HG03175 (cell line): ENCODE results near the gene CLEC16A.

Source experiments
- ATAC-seq: cut with Tn5 transposase; IDR thresholded peaks from one replicate; pipeline ENCODE4 v1.9.1; 2021; ENCODE audit warnings: mild to moderate bottlenecking, moderate library complexity; ENCODE audit not compliant: unreplicated experiment

Gene CLEC16A

GRCh38 chr16:11133344-11133943 is 189.1 kb downstream of the CLEC16A start:
- no peak for ATAC-seq

- ATAC-seq, result no peak
These were observed 190.5 kb downstream of the CLEC16A start for GRCh38 chr16:11134722-11135463.

GRCh38 chr16:11135464-11135973 is 191.2 kb downstream of the CLEC16A start:
- no peak for ATAC-seq

DNA sequence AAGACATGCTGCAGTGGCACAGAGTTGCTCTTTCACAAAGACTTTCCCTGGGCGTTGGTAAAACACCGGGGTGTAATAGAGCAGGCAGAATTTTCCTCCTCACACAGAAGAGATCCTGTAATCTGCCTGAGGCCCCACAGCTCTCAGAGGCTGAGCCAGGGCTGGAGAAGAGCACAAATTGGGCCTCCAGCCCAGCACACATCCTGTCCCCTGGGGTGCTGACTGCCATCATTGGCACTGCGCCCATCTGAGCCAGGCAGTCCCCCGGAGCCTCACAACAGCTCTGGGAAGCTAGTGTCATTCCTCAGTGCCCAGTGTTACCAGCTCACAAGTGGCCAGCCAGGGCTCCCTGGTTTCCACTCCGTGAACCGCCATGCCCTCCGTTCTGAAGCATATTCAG is 192.2 kb downstream of the CLEC16A start:
- ATAC-seq, result no peak

- no peak for ATAC-seq
These were observed 193.8 kb downstream of the CLEC16A start for GRCh38 chr16:11138022-11138768.

DNA sequence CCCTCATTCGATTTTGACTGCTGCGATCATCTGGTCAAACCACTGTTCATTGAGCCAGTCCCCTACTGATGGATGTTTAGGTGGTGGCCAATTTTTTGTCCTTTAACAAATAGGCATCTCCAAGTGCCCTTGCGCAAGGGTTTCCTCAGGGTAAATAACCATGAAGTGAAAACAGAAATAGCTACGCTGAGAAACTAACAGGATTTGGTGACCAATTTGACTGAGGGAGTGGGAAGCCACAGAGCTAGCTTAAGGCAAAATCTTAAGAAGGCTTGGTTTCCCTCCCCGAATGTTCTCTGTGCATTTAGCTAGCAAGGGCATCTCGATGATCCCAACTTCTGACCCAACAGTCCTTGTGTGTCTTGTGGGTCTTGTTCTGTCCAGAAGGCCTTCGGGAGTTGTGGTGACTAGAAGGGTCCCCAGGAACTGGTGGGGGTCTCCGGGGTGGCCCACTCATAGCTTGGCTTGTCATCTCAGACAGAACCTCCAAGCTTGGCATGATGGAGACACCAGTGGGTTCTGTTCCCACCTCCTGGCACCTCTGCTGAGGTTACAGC is 194.5 kb downstream of the CLEC16A start:
- ATAC-seq, result no peak

DNA sequence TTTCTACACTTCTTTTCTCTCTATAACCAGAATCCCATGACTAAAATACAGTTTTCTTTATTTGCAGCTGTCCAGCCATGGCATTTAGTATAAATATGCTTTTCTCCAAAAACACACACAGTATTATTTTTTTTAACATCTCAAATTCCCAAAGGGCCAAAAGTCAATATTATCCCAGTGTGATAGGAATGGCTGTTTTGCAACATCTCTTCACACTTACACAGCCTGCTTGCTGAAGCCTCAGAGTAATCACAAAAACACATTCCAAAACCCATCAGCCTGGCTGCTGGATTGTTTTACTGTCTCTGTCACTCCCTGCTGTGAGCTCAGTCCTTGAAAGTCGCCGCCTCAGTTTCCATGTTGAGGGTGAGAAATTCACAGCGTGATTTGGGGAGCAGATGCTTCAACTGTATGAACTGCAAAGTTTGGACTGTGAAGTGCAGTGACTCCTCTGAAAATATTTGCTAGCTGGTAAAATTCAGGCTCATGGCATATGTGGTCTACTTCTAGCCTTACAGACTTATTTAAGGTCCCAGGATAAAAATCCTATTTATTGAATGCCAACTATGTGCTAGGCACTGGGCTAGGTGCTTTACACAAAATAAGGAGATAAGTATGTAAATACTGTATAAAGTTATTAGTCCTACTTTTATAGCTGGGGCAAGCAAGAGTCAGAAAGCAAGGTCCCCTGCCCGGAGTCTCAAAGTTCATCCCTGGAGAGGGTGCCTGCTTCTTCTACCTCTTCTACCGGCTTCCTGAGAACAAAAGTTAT is 195.1 kb downstream of the CLEC16A start:
- no peak for ATAC-seq

DNA sequence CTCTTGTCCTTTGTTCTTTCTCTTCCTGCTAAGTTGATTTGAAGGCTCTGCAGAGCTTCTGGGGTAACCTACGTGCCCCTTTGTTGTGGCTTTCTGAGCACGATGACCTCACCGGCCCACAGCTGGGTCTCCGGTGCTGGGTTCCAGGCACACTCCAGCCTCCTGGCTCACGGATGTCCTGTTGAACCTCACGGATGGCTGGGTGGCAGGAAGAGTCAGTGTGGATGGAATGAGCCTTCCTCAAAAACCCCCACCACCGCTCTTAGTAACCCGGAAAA is 195.7 kb downstream of the CLEC16A start:
- no peak for ATAC-seq

- ATAC-seq, result no peak
These were observed 196.1 kb downstream of the CLEC16A start for GRCh38 chr16:11140466-11140865.

DNA sequence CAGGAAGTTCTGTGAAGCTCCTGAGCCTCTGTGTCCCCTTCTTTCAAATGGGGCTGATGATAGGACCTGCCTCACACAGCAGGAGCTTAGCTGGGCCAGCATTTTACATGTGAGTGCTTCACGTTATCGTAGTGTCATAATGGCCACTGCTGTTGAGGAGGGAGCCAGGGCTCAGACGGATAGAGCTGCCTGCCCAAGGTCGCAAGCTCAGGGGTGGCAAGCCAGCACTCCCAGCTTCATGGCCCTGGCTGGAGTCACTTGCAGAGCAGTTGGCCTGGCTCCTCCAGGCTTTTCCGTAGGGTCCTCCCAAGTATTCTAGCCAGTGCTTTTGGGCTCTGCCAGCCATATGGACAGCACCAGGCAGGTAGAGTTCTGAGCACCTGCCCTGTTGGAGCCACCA is 196.5 kb downstream of the CLEC16A start:
- no peak for ATAC-seq

DNA sequence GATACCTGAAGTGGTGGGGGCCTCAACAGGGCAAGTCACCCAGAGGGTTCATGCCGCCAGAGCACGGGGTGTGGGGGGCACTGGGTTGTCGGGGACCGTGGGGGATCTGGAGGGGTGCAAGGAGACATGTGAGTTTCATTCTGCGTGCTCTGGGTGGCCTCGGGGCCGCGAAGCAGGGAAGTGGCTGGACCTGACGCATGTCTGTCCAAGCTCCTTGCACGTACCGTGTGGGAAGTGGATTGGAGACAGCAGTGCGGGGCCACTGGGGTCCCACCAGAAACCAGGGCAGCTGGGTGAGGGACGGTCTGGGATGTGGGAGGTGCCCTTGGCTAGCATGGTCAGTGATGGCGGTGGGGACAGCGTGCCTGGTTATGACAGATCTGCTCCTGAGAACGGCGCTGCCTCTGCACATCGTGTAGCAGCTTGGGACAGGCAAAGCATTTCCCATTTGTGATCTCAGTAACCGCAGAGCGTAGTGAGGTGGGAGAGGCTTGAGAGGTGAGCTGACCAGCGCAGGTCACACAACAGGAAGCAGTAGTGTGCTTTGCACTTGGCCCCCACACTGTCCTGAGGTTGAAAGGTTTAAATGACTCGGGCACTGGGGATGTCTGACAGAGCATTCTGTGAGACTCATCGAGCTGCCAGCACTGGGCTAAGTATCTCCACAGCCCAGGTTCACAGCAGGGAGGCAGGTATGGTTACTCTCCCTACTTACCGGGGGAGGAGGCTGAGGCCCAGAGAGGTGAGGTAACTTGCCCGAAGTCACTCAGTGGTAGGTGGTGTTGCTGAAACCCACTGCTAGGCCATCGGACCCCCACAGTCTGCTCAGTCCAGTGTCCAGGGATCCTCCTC is 197.3 kb downstream of the CLEC16A start:
- ATAC-seq, result no peak

DNA sequence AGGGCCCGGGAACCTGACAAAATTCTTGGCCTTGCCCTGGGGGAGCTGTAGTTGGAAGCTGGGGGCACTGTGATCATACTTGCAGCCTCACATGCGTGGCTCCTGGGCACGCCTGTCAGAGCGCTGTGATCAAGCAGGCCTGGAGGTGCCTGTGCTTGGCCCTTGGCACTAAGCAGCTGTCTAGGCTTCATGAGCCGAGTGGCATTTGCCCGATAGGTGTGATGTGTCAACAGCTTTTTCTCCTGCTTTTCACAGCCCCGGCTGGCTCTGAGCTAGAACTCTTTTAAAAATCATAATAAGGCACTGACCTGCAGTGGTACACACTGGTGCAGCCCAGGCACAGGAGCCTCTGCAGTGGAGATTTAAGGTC is 197.9 kb downstream of the CLEC16A start:
- no peak for ATAC-seq

DNA sequence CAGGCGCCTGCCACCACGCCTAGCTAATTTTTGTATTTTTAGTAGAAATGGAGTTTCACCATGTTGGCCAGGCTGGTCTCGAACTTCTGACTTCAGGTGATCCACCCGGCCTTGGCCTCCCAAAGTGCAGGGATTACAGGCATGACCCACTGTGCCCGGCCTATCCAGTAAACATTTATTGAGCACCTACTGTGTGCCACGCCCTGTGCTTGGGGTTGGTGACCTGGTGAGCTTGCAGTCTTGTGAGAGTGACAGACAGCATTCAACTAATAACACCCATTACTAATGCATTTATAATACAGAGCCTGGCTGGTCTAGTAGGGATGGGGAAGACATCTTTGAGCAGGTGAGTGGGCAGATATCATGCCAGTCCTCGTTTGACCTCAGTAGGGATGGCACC is 198.6 kb downstream of the CLEC16A start:
- ATAC-seq, result no peak

GRCh38 chr16:11143372-11144035 is 199.1 kb downstream of the CLEC16A start:
- no peak for ATAC-seq

DNA sequence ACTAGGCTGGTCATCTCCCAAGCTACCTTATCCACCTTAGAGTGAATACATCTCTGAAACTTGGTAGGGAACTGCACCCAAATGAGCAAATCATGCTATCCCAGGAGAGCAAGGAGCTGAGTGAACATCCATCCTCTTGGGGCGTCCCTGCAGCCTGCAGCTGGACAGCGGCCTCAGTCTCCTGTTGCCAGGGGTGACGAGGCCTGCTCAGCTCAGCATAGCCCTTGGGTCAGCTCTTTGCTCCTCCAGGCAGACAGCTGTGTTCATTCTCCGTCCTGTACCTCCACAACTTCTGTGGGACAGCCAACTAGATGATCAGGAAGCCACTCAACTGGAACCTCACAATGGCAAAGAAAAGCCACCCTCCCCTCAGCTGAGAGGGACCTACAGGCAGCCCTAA is 199.8 kb downstream of the CLEC16A start:
- no peak for ATAC-seq

- no peak for ATAC-seq
These were observed 200.9 kb downstream of the CLEC16A start for GRCh38 chr16:11145173-11145818.

- no peak for ATAC-seq
These were observed 201.5 kb downstream of the CLEC16A start for GRCh38 chr16:11145819-11146211.

GRCh38 chr16:11147033-11147753 is 202.8 kb downstream of the CLEC16A start:
- ATAC-seq, result no peak
